ENCODE data around the gene FXYD6. TPM values are rescaled to one million over a fixed set of nuclear protein-coding genes. Genes with fewer than 3 reads are reported as not detected.
A peak's percentile ranks its signal among the peaks of the same experiment; 100 is the strongest.

Gene FXYD6
- total RNA-seq, 2 donors from 2014 or later, result not detected

- peak overlapping the region; percentile 12 to 19 for H3K27ac Mint-ChIP-seq
- H3K36me3 Mint-ChIP-seq, result peaks cover 7% of the 10 kb centered on the region
- H3K27me3 Mint-ChIP-seq, result peaks cover 11 to 25% of the 10 kb centered on the region in 2 donors
- peak overlapping the region; percentile 36 for H3K4me3 Mint-ChIP-seq
- DNase-seq (ENCODE audit: low spot score) (no peak), ATAC-seq (peak; percentile 77 to 81)
- peaks cover 12 to 13% of the 10 kb centered on the region in 2 donors for H3K4me1 Mint-ChIP-seq (ENCODE audit: low read depth in 2 of 2)
- H3K9me3 Mint-ChIP-seq, result no peaks in the 10 kb centered on the region
These were observed 26.6 kb downstream of the FXYD6 start for GRCh38 chr11:117849781-117850414.

GRCh38 chr11:117843666-117844484 is 32.6 kb downstream of the FXYD6 start:
- Mint-ChIP-seq H3K36me3 (no peaks in the 10 kb centered on the region), H3K4me1 (ENCODE audit: low read depth in 2 of 2) (no peaks in the 10 kb centered on the region), H3K4me3 (no peak overlapping the region), H3K9me3 (no peaks in the 10 kb centered on the region), H3K27me3 (peaks cover 0 to 2% of the 10 kb centered on the region in 2 donors), H3K27ac (no peak overlapping the region)
- ATAC-seq (peak; percentile 73 to 83), DNase-seq (ENCODE audit: low spot score) (peak; percentile 76)

GRCh38 chr11:117842131-117842941 is 34.1 kb downstream of the FXYD6 start:
- DNase-seq (ENCODE audit: low spot score), result no peak
- Mint-ChIP-seq H3K36me3 (no peaks in the 10 kb centered on the region), H3K9me3 (no peaks in the 10 kb centered on the region), H3K27me3 (peaks cover 0 to 2% of the 10 kb centered on the region in 2 donors), H3K27ac (peak overlapping the region in 1 of 2 donors; percentile 46), H3K4me1 (ENCODE audit: low read depth in 2 of 2) (peaks cover 7 to 10% of the 10 kb centered on the region in 2 donors), H3K4me3 (no peak overlapping the region)
- no peak for ATAC-seq

- ATAC-seq, result no peak
- H3K36me3 Mint-ChIP-seq, result no peaks in the 10 kb centered on the region
- peak overlapping the region in 1 of 2 donors; percentile 46 for H3K27ac Mint-ChIP-seq
- DNase-seq (ENCODE audit: low spot score), result peak; percentile 49
- H3K4me1 Mint-ChIP-seq (ENCODE audit: low read depth in 2 of 2), result peaks cover 10 to 18% of the 10 kb centered on the region in 2 donors
- no peaks in the 10 kb centered on the region for H3K27me3 Mint-ChIP-seq
- H3K4me3 Mint-ChIP-seq, result no peak overlapping the region
- H3K9me3 Mint-ChIP-seq, result no peaks in the 10 kb centered on the region
These were observed 34.9 kb downstream of the FXYD6 start for GRCh38 chr11:117841551-117842031.

GRCh38 chr11:117840881-117841550 is 35.4 kb downstream of the FXYD6 start:
- no peaks in the 10 kb centered on the region for H3K9me3 Mint-ChIP-seq
- H3K27ac Mint-ChIP-seq, result peak overlapping the region in 1 of 2 donors; percentile 46
- H3K36me3 Mint-ChIP-seq, result no peaks in the 10 kb centered on the region
- H3K4me3 Mint-ChIP-seq, result no peak overlapping the region
- ATAC-seq, result no peak
- no peaks in the 10 kb centered on the region for H3K27me3 Mint-ChIP-seq
- DNase-seq (ENCODE audit: low spot score), result no peak
- H3K4me1 Mint-ChIP-seq (ENCODE audit: low read depth in 2 of 2), result peaks cover 10 to 19% of the 10 kb centered on the region in 2 donors

- H3K27ac Mint-ChIP-seq, result peak overlapping the region in 1 of 2 donors; percentile 18
- no peaks in the 10 kb centered on the region for H3K9me3 Mint-ChIP-seq
- H3K4me3 Mint-ChIP-seq, result no peak overlapping the region
- H3K36me3 Mint-ChIP-seq, result no peaks in the 10 kb centered on the region
- no peak for DNase-seq (ENCODE audit: low spot score)
- no peaks in the 10 kb centered on the region for H3K27me3 Mint-ChIP-seq
- no peak for ATAC-seq
- peaks cover 10 to 19% of the 10 kb centered on the region in 2 donors for H3K4me1 Mint-ChIP-seq (ENCODE audit: low read depth in 2 of 2)
These were observed 36.3 kb downstream of the FXYD6 start for GRCh38 chr11:117839936-117840813.

- Mint-ChIP-seq H3K36me3 (no peaks in the 10 kb centered on the region), H3K9me3 (no peaks in the 10 kb centered on the region), H3K4me1 (ENCODE audit: low read depth in 2 of 2) (peaks cover 10 to 19% of the 10 kb centered on the region in 2 donors), H3K27me3 (no peaks in the 10 kb centered on the region), H3K4me3 (no peak overlapping the region), H3K27ac (no peak overlapping the region)
- DNase-seq (ENCODE audit: low spot score) (peak; percentile 51), ATAC-seq (no peak)
These were observed 37.0 kb downstream of the FXYD6 start for GRCh38 chr11:117839380-117839881.

GRCh38 chr11:117838901-117839300 is 37.6 kb downstream of the FXYD6 start:
- Mint-ChIP-seq H3K9me3 (no peaks in the 10 kb centered on the region), H3K27me3 (no peaks in the 10 kb centered on the region), H3K4me1 (ENCODE audit: low read depth in 2 of 2) (peaks cover 10 to 19% of the 10 kb centered on the region in 2 donors), H3K36me3 (no peaks in the 10 kb centered on the region), H3K27ac (peak overlapping the region in 1 of 2 donors; percentile 62), H3K4me3 (no peak overlapping the region)
- ATAC-seq (no peak), DNase-seq (ENCODE audit: low spot score) (peak; percentile 22)

GRCh38 chr11:117837791-117838190 is 38.7 kb downstream of the FXYD6 start:
- Mint-ChIP-seq H3K4me3 (peak overlapping the region; percentile 25), H3K9me3 (no peaks in the 10 kb centered on the region), H3K4me1 (ENCODE audit: low read depth in 2 of 2) (peaks cover 10 to 19% of the 10 kb centered on the region in 2 donors), H3K27ac (peak overlapping the region in 1 of 2 donors; percentile 37), H3K27me3 (no peaks in the 10 kb centered on the region), H3K36me3 (no peaks in the 10 kb centered on the region)
- ATAC-seq, result peak in 1 of 2 donors; percentile 32
- no peak for DNase-seq (ENCODE audit: low spot score)

- H3K4me3 Mint-ChIP-seq, result peak overlapping the region; percentile 25
- H3K27me3 Mint-ChIP-seq, result no peaks in the 10 kb centered on the region
- H3K9me3 Mint-ChIP-seq, result no peaks in the 10 kb centered on the region
- H3K36me3 Mint-ChIP-seq, result no peaks in the 10 kb centered on the region
- ATAC-seq (no peak), DNase-seq (ENCODE audit: low spot score) (no peak)
- peak overlapping the region in 1 of 2 donors; percentile 37 for H3K27ac Mint-ChIP-seq
- peaks cover 10 to 19% of the 10 kb centered on the region in 2 donors for H3K4me1 Mint-ChIP-seq (ENCODE audit: low read depth in 2 of 2)
These were observed 39.2 kb downstream of the FXYD6 start for GRCh38 chr11:117837070-117837776.

- H3K27me3 Mint-ChIP-seq, result no peaks in the 10 kb centered on the region
- no peaks in the 10 kb centered on the region for H3K36me3 Mint-ChIP-seq
- peaks cover 10 to 19% of the 10 kb centered on the region in 2 donors for H3K4me1 Mint-ChIP-seq (ENCODE audit: low read depth in 2 of 2)
- no peak for ATAC-seq
- no peaks in the 10 kb centered on the region for H3K9me3 Mint-ChIP-seq
- DNase-seq (ENCODE audit: low spot score), result no peak
- H3K27ac Mint-ChIP-seq, result no peak overlapping the region
- H3K4me3 Mint-ChIP-seq, result no peak overlapping the region
These were observed 40.1 kb downstream of the FXYD6 start for GRCh38 chr11:117836077-117836960.

Measured in natural killer cell treated with Interleukin-12 subunit alpha and Interleukin-12 subunit beta and Interleukin-15 and Interleukin-18, amount 100 ng/mL, for 72 hours (primary cell).